ENCODE measurements around the gene SPTBN4.
A peak's percentile ranks its signal among the peaks of the same experiment; 100 is the strongest.

SPTBN4 gene

DNA sequence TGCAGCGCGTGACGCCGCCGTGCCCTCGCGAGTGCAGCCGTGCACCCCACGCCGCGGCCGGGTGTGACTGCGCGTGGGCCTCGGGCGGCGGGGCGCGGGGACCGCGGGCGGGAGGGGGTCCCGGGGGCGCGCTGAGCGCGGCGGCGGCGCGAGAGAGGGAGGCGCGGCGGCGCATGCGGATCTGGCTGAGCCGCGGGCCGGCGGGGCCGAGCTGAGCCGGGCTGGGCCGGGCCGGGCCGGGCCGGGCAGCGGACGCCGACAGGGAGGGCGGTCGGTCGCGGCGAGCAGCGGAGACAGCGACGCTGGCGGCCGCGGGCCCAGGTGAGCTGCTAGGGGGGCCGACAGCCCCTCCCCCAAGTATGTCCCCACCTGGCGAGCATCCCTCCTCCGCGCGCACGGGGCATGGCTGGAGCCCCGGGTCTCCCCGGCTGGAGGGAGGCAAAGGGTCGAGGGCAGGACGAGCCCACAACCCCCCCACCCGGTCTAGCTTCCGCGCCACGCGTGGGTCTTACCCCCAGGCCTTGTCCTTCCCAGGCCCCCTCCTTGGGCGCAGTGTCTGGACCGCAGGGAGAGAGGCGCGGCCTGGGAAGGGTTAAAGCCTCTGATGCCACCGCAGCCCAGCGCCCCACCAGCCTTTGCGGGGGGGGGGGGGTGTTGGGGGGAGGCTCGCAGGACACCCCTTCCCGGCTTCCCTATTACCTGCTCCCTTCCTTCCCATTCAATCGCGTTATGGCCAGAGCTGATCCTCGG lies at the start of gene SPTBN4:
TSS of gene SPTBN4 (plus strand) at position 17 of the 750 bp plus-strand sequence. CDS start 5,621 bp downstream, outside the sequence.
- CTCF ChIA-PET = no interaction called here
- POLR2A ChIA-PET (ENCODE audit: low non-redundant PET) = no interaction called here

DNA sequence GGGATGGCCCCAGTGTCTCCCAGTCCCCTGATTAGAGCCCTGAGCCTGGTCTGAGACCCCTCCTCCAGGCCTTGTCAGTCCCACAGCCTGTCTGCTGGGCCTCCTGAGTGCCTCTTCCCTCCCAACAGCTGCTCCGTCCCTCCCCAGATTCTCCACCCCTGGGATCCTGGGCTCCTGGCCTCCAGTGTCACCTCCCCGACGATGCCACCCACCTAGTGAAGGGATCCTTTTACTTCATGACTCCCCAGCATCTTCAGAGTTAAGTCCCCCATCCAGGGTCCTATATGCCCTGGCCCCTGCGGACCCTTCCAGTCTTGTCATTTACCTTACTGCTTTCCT lies 49.2 kb upstream of the SPTBN4 start:
- CTCF ChIA-PET = no interaction called here
- no peak for TF ChIP-seq CTCF (conservative IDR thresholded peaks at IDR 0.05; ENCODE audit: low read depth)

More for the DNA sequence above, at the start of gene SPTBN4:
- no peak for TF ChIP-seq CTCF (conservative IDR thresholded peaks at IDR 0.05; ENCODE audit: low read depth)
- DNase-seq (ENCODE audit: low spot score) = no peak
- peak within 1 kb of the TSS; percentile 85; the same call in 1 of the 2 replicates for H3K27ac ChIP-seq

GRCh38 chr19:40418040-40418439 lies 48.8 kb upstream of the SPTBN4 start:
- ChIA-PET CTCF (interaction anchor here (0.7 kb wide), 1 partner anchor 22 kb away, joined by 5 read pairs; no protein-coding TSS in a partner anchor), POLR2A (ENCODE audit: low non-redundant PET) (no interaction called here)
- no peak for TF ChIP-seq CTCF (conservative IDR thresholded peaks at IDR 0.05; ENCODE audit: low read depth)
- no peak for DNase-seq (ENCODE audit: low spot score)
- H3K27ac ChIP-seq = no peak overlapping the region

More for the DNA sequence above, 49.2 kb upstream of the SPTBN4 start:
- H3K27ac ChIP-seq = peak overlapping the region; percentile 58
- DNase-seq (ENCODE audit: low spot score) = no peak
- POLR2A ChIA-PET (ENCODE audit: low non-redundant PET) = no interaction called here

GRCh38 chr19:40419066-40419612 lies 47.7 kb upstream of the SPTBN4 start:
- ChIA-PET POLR2A (ENCODE audit: low non-redundant PET) (interaction anchor here (0.6 kb wide), 1 partner anchor 121 kb away, joined by 3 read pairs; no protein-coding TSS in a partner anchor), CTCF (no interaction called here)
- peak overlapping the region; percentile 93 for H3K27ac ChIP-seq
- TF ChIP-seq CTCF (conservative IDR thresholded peaks at IDR 0.05; ENCODE audit: low read depth) = no peak
- DNase-seq (ENCODE audit: low spot score) = no peak

- CTCF ChIA-PET = interaction anchor here (0.5 to 1.9 kb wide), 9 partner anchors 8 to 327 kb away, joined by 3 to 15 read pairs (median 4); partner anchors contain the start of gene SERTAD3
- DNase-seq (ENCODE audit: low spot score) = no peak
- no peak for TF ChIP-seq CTCF (conservative IDR thresholded peaks at IDR 0.05; ENCODE audit: low read depth)
- peak overlapping the region; percentile 93 for H3K27ac ChIP-seq
- POLR2A ChIA-PET (ENCODE audit: low non-redundant PET) = interaction anchor here (1.4 to 2.0 kb wide), 2 partner anchors 24 kb away, joined by 3 to 10 read pairs; no protein-coding TSS in a partner anchor
Observed at GRCh38 chr19:40419780-40420179, 47.0 kb upstream of the SPTBN4 start.

GRCh38 chr19:40420451-40420765 lies 46.4 kb upstream of the SPTBN4 start:
- no peak for TF ChIP-seq CTCF (conservative IDR thresholded peaks at IDR 0.05; ENCODE audit: low read depth)
- no peak for DNase-seq (ENCODE audit: low spot score)
- CTCF ChIA-PET = interaction anchor here (0.5 to 1.9 kb wide), 19 partner anchors 9 to 326 kb away, joined by 3 to 15 read pairs (median 4); partner anchors contain the start of gene SERTAD3
- peak overlapping the region; percentile 93 for H3K27ac ChIP-seq
- POLR2A ChIA-PET (ENCODE audit: low non-redundant PET) = interaction anchor here (0.5 to 2.0 kb wide), 4 partner anchors 23 to 45 kb away, joined by 3 to 10 read pairs (median 4); partner anchors contain the start of gene BLVRB

All from RWPE1 (cell line).